Testis (tissue), 2 donors: ENCODE results near the gene RALGPS1.

Experiments used
- CTCF ChIP-seq, 3 experiments: fragments of 450-650 bp in 2 of 3; fragments of 200-600 bp in 1 of 3; sonication (generic) in 1 of 3; IDR thresholded peaks; one replicate each; pipeline ENCODE4 v1.5.1; 2016 to 2019; ENCODE audit warnings: antibody characterized with exemption in 3 of 3, mild to moderate bottlenecking in 2 of 3, moderate library complexity in 1 of 3
- POLR2A ChIP-seq: fragments of 450-650 bp; IDR thresholded peaks from one replicate; pipeline ENCODE4 v1.6.1; 2017; ENCODE audit warnings: antibody characterized with exemption, mild to moderate bottlenecking, moderate library complexity

DNA sequence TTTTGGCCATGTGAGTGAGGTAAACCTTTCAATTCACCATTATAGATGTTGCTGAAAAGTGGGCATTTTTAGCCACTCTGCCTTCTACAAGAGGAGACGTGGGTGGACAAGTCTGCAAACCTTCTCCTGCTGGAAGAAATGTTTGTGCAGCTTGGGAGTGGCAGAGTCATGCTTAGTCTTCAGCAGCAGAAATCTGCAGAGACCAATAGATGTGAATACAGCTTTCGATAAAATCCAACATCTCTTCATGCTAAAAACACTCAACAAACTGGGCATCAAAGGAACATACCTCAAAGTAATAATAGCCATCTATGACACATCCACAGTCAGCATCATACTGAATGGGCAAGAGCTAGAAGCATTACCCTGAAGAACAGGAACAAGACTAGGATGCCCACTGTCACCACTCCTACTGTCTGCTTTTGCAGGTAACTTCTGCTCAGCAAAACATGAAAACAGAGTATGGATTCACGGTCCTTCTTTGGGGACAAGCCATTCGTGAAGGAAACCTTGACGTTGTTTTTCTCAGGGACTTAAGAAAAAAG is 91.3 kb downstream of the RALGPS1 start:
- TF ChIP-seq POLR2A (no peak), CTCF (IDR thresholded peaks at IDR 0.05) (no peak)
